HG03066 (cell line): ENCODE results near the gene ATP7B.
"Not testable (repeated sequence)": the region's sequence is repeated elsewhere in the genome, so short reads cannot be mapped to it uniquely, and the experiment has no call there.

ENCODE experiments used
- ATAC-seq: cut with Tn5 transposase; IDR thresholded peaks from one replicate; pipeline ENCODE4 v1.9.1; 2021; ENCODE audit warnings: low read depth; ENCODE audit not compliant: unreplicated experiment

Gene ATP7B

GRCh38 chr13:51925865-51926527, 85.3 kb downstream of the ATP7B start:
- ATAC-seq, result no peak

- ATAC-seq, result no peak
Observed at GRCh38 chr13:51924756-51925544, 86.3 kb downstream of the ATP7B start.

- no peak for ATAC-seq
Observed at GRCh38 chr13:51923983-51924539, 87.2 kb downstream of the ATP7B start.

GRCh38 chr13:51922771-51923480, 88.3 kb downstream of the ATP7B start:
- no peak for ATAC-seq

GRCh38 chr13:51921790-51922740, 89.2 kb downstream of the ATP7B start:
- no peak for ATAC-seq

GRCh38 chr13:51920786-51921185, 90.5 kb downstream of the ATP7B start:
- no peak for ATAC-seq

GRCh38 chr13:51920267-51920666, 91.0 kb downstream of the ATP7B start:
- no peak for ATAC-seq

- no peak for ATAC-seq
Observed at GRCh38 chr13:51919531-51919930, 91.7 kb downstream of the ATP7B start.

GRCh38 chr13:51916962-51917361, 94.3 kb downstream of the ATP7B start:
- no peak for ATAC-seq

GRCh38 chr13:51916051-51916818, 95.0 kb downstream of the ATP7B start:
- ATAC-seq, result no peak

GRCh38 chr13:51914137-51914493, 97.1 kb downstream of the ATP7B start:
- ATAC-seq, result no peak

GRCh38 chr13:51913421-51914136, 97.7 kb downstream of the ATP7B start:
- no peak for ATAC-seq

- no peak for ATAC-seq
Observed at GRCh38 chr13:51912511-51913225, 98.6 kb downstream of the ATP7B start.

GRCh38 chr13:51912091-51912490, 99.2 kb downstream of the ATP7B start:
- no peak for ATAC-seq

- no peak for ATAC-seq
Observed at GRCh38 chr13:51910508-51910907, 100.7 kb downstream of the ATP7B start.

GRCh38 chr13:51909265-51909664, 102.0 kb downstream of the ATP7B start:
- not testable (repeated sequence) for ATAC-seq

- ATAC-seq, result no peak
Observed at GRCh38 chr13:51907040-51907732, 104.1 kb downstream of the ATP7B start.

- ATAC-seq, result no peak
Observed at GRCh38 chr13:51906581-51906980, 104.7 kb downstream of the ATP7B start.
